H9 (cell line): ENCODE results near the gene MYCBPAP. TPM values are rescaled to one million over a fixed set of nuclear protein-coding genes. Genes with fewer than 3 reads are reported as not detected.

ENCODE experiments used
- DNase-seq: peaks from one replicate; pipeline ENCODE4 v3.0.0-alpha.2; 2017
- H2AFZ ChIP-seq: one replicate; pipeline ENCODE4 v1.6.1; 2013; ENCODE audit warnings: mild to moderate bottlenecking, low read length, control low read depth, moderate library complexity
- H2AK5ac ChIP-seq: 2 replicates; pipeline ENCODE4 v1.6.1; 2013; ENCODE audit warnings: low read length, control low read depth, mixed read lengths; ENCODE audit not compliant: insufficient read length
- H2BK120ac ChIP-seq: one replicate; pipeline ENCODE4 v1.6.1; 2013; ENCODE audit warnings: low read depth, mild to moderate bottlenecking, low read length, control low read depth, inconsistent platforms; ENCODE audit not compliant: poor library complexity, severe bottlenecking
- H2BK12ac ChIP-seq: 2 replicates; pipeline ENCODE4 v1.6.1; 2013; ENCODE audit warnings: low read length, control low read depth, mixed read lengths, low read depth; ENCODE audit not compliant: insufficient read length
- H2BK15ac ChIP-seq: 2 replicates; pipeline ENCODE4 v1.6.1; 2013; ENCODE audit warnings: low read depth, low read length, control low read depth
- H2BK20ac ChIP-seq: one replicate; pipeline ENCODE4 v1.6.1; 2013; ENCODE audit warnings: low read depth, mild to moderate bottlenecking, low read length, control low read depth, inconsistent platforms; ENCODE audit not compliant: poor library complexity, severe bottlenecking
- H2BK5ac ChIP-seq: 2 replicates; pipeline ENCODE4 v1.6.1; 2013; ENCODE audit warnings: low read length, control low read depth, mixed read lengths; ENCODE audit not compliant: insufficient read length
- H3K14ac ChIP-seq: 2 replicates; pipeline ENCODE4 v1.6.1; 2013; ENCODE audit warnings: low read length, control low read depth; ENCODE audit not compliant: insufficient read depth
- H3K18ac ChIP-seq: 2 replicates; pipeline ENCODE4 v1.6.1; 2013; ENCODE audit warnings: low read depth, mild to moderate bottlenecking, mixed read lengths, low read length, control low read depth; ENCODE audit not compliant: insufficient read length
- H3K23ac ChIP-seq: 2 replicates; pipeline ENCODE4 v1.6.1; 2013; ENCODE audit warnings: low read length, control low read depth, mixed read lengths, low read depth; ENCODE audit not compliant: insufficient read length
- H3K23me2 ChIP-seq: 2 replicates; pipeline ENCODE4 v1.6.1; 2013; ENCODE audit warnings: low read depth, mild to moderate bottlenecking, mixed read lengths, low read length, control low read depth; ENCODE audit not compliant: insufficient read length, poor library complexity, severe bottlenecking
- H3K27ac ChIP-seq: 2 replicates; pipeline ENCODE4 v1.5.1; 2013; ENCODE audit warnings: low read length, control low read depth, mixed read lengths, low read depth; ENCODE audit not compliant: insufficient read length
- H3K27me3 ChIP-seq: 2 replicates; pipeline ENCODE4 v1.6.1; 2013; ENCODE audit warnings: low read length, control low read depth, inconsistent platforms; ENCODE audit not compliant: insufficient read depth
- H3K4ac ChIP-seq: 2 replicates; pipeline ENCODE4 v1.6.1; 2013; ENCODE audit warnings: low read depth, mild to moderate bottlenecking, control low read depth, inconsistent platforms, low read length, moderate library complexity
- H3K4me1 ChIP-seq: 2 replicates; pipeline ENCODE4 v1.6.1; 2013; ENCODE audit warnings: low read length, control low read depth, inconsistent platforms; ENCODE audit not compliant: insufficient read depth
- H3K4me2 ChIP-seq: 2 replicates; pipeline ENCODE4 v1.6.1; 2013; ENCODE audit warnings: low read length, control low read depth, mixed read lengths; ENCODE audit not compliant: insufficient read length, insufficient read depth
- H3K56ac ChIP-seq: 2 replicates; pipeline ENCODE4 v1.6.1; 2013; ENCODE audit warnings: low read depth, mild to moderate bottlenecking, mixed read lengths, low read length, control low read depth; ENCODE audit not compliant: insufficient read length
- H3K79me1 ChIP-seq: 2 replicates; pipeline ENCODE4 v1.6.1; 2013; ENCODE audit warnings: low read depth, mild to moderate bottlenecking, moderate library complexity, low read length, control low read depth, inconsistent platforms; ENCODE audit not compliant: insufficient read depth, poor library complexity, severe bottlenecking
- H3K79me2 ChIP-seq: 2 replicates; pipeline ENCODE4 v1.6.1; 2013; ENCODE audit warnings: low read length, control low read depth, inconsistent platforms; ENCODE audit not compliant: insufficient read depth
- H3K9ac ChIP-seq: 2 replicates; pipeline ENCODE4 v1.6.1; 2013; ENCODE audit warnings: low read length, control low read depth, mixed read lengths; ENCODE audit not compliant: insufficient read length; ENCODE audit errors: extremely low read depth
- H3K9me3 ChIP-seq: one replicate; pipeline ENCODE4 v1.6.1; 2013; ENCODE audit warnings: low read depth, low read length, inconsistent platforms; ENCODE audit not compliant: control insufficient read depth
- H3T11ph ChIP-seq: one replicate; pipeline ENCODE4 v1.6.1; 2013; ENCODE audit warnings: mild to moderate bottlenecking, low read length, control low read depth, inconsistent platforms
- H4K20me1 ChIP-seq: one replicate; pipeline ENCODE4 v1.6.1; 2013; ENCODE audit not compliant: control insufficient read depth, insufficient read length, insufficient read depth
- H4K5ac ChIP-seq: 2 replicates; pipeline ENCODE4 v1.6.1; 2013; ENCODE audit warnings: low read depth, mild to moderate bottlenecking, mixed read lengths, low read length, control low read depth; ENCODE audit not compliant: insufficient read length
- H4K8ac ChIP-seq: replicated peaks from 2 replicates; pipeline ENCODE4 v1.6.1; 2013; ENCODE audit warnings: low read length, control low read depth, mixed read lengths, low read depth; ENCODE audit not compliant: insufficient read length
- H4K91ac ChIP-seq: 2 replicates; pipeline ENCODE4 v1.6.1; 2013; ENCODE audit warnings: low read depth, mild to moderate bottlenecking, moderate library complexity, mixed read lengths, low read length, control low read depth; ENCODE audit not compliant: insufficient read length
- H3K27ac Mint-ChIP-seq, 3 experiments: 2 replicates in 2 of 3; 3 replicates in 1 of 3; pipeline ENCODE4 v1.8.0; 2020 to 2021; ENCODE audit warnings: mixed read lengths in 3 of 3, mild to moderate bottlenecking in 1 of 3, moderate library complexity in 1 of 3
- H3K27me3 Mint-ChIP-seq: 2 replicates; pipeline ENCODE4 v1.8.0; 2021; ENCODE audit warnings: low read depth, mild to moderate bottlenecking, moderate library complexity, mixed read lengths
- H3K36me3 Mint-ChIP-seq, 3 experiments: 2 replicates in 2 of 3; 3 replicates in 1 of 3; pipeline ENCODE4 v1.8.0; 2020 to 2021; ENCODE audit warnings: low read depth in 3 of 3, mixed read lengths in 3 of 3; ENCODE audit not compliant: insufficient read depth in 1 of 3
- H3K4me1 Mint-ChIP-seq, 2 experiments: 2 replicates each; pipeline ENCODE4 v1.8.0; 2020; ENCODE audit warnings: mixed read lengths in 2 of 2
- H3K4me3 Mint-ChIP-seq, 2 experiments: 2 replicates in 1 of 2; 3 replicates in 1 of 2; pipeline ENCODE4 v1.8.0; 2020 to 2021; ENCODE audit warnings: mild to moderate bottlenecking in 2 of 2, mixed read lengths in 2 of 2, moderate library complexity in 1 of 2
- H3K9me3 Mint-ChIP-seq, 2 experiments: 2 replicates in 1 of 2; 3 replicates in 1 of 2; pipeline ENCODE4 v1.8.0; 2020; ENCODE audit warnings: mild to moderate bottlenecking in 2 of 2, mixed read lengths in 2 of 2, moderate library complexity in 1 of 2
- CTCF ChIP-seq: fragments of 200-600 bp; sonication (generic); conservative IDR thresholded peaks from 3 replicates; pipeline ENCODE4 v1.8.0; 2021; ENCODE audit warnings: antibody characterized with exemption, mild to moderate bottlenecking
- WGBS: extraction: QIAGEN DNeasy Blood & Tissue Kit; methylation state at CpG from one replicate; pipeline ENCODE4 v1.1.7; 2013; ENCODE audit warnings: missing lambda C conversion rate, low lambda C conversion rate, mixed read lengths; ENCODE audit not compliant: insufficient read length; ENCODE audit errors: extremely low coverage; 5-methylcytosine and 5-hydroxymethylcytosine counted together
- total RNA-seq: library from RNA; stranded (reverse); gene quantifications from 2 replicates; pipeline ENCODE4 v1.2.1, GENCODE V29; 2021

The MYCBPAP gene
- total RNA-seq, 1 experiment from 2014 or later: 1.7 TPM

GRCh38 chr17:50523208-50523607 is 15.0 kb downstream of the MYCBPAP start:
- Histone ChIP-seq H3K9me3 (no peaks in the 10 kb centered on the region), H4K91ac (no peak overlapping the region), H2AK5ac (no peak overlapping the region), H4K20me1 (no peaks in the 10 kb centered on the region), H4K5ac (no peak overlapping the region), H3K4me2 (no peak overlapping the region), H3K27me3 (no peaks in the 10 kb centered on the region), H2BK120ac (no peak overlapping the region), H3K14ac (no peak overlapping the region), H3K79me2 (no peaks in the 10 kb centered on the region), H4K8ac (no peak overlapping the region), H3K56ac (no peak overlapping the region), H3K18ac (no peak overlapping the region), H3K23me2 (no peaks in the 10 kb centered on the region), H2BK5ac (no peak overlapping the region), H3K27ac (no peak overlapping the region), H2BK20ac (no peak overlapping the region), H2BK15ac (no peak overlapping the region), H3K23ac (no peak overlapping the region), H3K4ac (no peak overlapping the region), H3K79me1 (no peaks in the 10 kb centered on the region), H2BK12ac (no peak overlapping the region), H3K4me1 (no peaks in the 10 kb centered on the region), H3K9ac (no peak overlapping the region), H3T11ph (no peak overlapping the region), H2AFZ (no peak overlapping the region)
- no peaks in the 10 kb centered on the region for H3K9me3 Mint-ChIP-seq
- no peak for DNase-seq
- H3K4me3 Mint-ChIP-seq: no peak overlapping the region
- peaks cover 2% of the 10 kb centered on the region; the same call in 1 of the 2 replicates for H3K27me3 Mint-ChIP-seq
- no peak for TF ChIP-seq CTCF
- no peaks in the 10 kb centered on the region for H3K36me3 Mint-ChIP-seq
- no CpG with 5 or more reads among the region's 2 CpGs for WGBS
- H3K27ac Mint-ChIP-seq: no peak overlapping the region
- H3K4me1 Mint-ChIP-seq: peaks cover 8% of the 10 kb centered on the region in 2 experiments; a peak in 3 of 4 replicates
